ENCODE data around the gene TMEM150B.

DNA sequence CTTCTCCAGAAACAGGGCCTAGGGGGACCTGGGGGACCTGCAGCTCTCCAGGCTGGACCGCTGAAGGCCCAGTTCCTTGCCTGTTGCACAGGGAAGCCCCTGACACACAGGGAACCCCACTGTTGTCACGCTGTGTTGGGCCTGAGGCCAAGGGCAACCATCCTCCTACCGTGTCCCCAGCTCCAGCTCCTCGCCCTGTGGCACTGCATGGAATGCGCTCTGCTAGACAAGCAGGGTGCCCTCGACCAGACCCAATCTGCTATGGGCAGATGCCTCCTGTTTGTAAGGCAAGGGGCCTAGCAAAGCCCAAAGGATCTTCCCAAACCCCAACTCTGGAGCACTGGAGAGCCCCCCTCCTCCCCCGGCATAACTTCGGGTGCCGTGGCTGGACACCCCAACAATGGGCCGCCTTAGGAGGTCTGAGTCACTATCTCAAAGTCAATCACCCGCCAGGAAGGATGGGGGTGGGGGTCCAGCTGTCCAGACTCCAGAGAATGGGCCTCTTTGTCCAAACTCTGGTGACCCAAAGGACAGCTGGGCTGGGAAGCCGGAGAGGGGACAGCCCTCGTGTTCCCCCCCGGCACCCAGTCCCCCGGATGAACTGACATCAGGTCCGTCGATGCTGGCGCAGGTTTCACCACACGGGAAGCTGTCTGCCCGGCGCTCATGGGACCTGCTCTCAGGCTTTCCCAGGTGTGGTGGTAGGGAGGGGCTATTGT is 37.6 kb downstream of the TMEM150B start:
- TF ChIP-seq, protein P1, sequence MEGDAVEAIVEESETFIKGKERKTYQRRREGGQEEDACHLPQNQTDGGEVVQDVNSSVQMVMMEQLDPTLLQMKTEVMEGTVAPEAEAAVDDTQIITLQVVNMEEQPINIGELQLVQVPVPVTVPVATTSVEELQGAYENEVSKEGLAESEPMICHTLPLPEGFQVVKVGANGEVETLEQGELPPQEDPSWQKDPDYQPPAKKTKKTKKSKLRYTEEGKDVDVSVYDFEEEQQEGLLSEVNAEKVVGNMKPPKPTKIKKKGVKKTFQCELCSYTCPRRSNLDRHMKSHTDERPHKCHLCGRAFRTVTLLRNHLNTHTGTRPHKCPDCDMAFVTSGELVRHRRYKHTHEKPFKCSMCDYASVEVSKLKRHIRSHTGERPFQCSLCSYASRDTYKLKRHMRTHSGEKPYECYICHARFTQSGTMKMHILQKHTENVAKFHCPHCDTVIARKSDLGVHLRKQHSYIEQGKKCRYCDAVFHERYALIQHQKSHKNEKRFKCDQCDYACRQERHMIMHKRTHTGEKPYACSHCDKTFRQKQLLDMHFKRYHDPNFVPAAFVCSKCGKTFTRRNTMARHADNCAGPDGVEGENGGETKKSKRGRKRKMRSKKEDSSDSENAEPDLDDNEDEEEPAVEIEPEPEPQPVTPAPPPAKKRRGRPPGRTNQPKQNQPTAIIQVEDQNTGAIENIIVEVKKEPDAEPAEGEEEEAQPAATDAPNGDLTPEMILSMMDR (IDR thresholded peaks at IDR 0.05), result no peak
- TF ChIP-seq POLR2A (IDR thresholded peaks at IDR 0.05), result no peak
- TF ChIP-seq EP300 (IDR thresholded peaks at IDR 0.05), result no peak
- no peak for TF ChIP-seq POLR2AphosphoS5 (IDR thresholded peaks at IDR 0.05)
